ENCODE measurements around the gene FBXO38.

FBXO38 gene

GRCh38 chr5:148477429-148477828 is 93.7 kb downstream of the FBXO38 start:
- no peak for DNase-seq

- no peak for DNase-seq
These were observed 98.4 kb downstream of the FBXO38 start for GRCh38 chr5:148482196-148482595.

GRCh38 chr5:148482697-148483462 is 99.1 kb downstream of the FBXO38 start:
- peak; percentile 30 for DNase-seq

GRCh38 chr5:148483750-148484149 is 100.0 kb downstream of the FBXO38 start:
- no peak for DNase-seq

GRCh38 chr5:148484651-148485050 is 100.9 kb downstream of the FBXO38 start:
- DNase-seq = no peak

- DNase-seq = no peak
These were observed 102.7 kb downstream of the FBXO38 start for GRCh38 chr5:148486456-148486855.

- no peak for DNase-seq
These were observed 105.0 kb downstream of the FBXO38 start for GRCh38 chr5:148488757-148489156.

GRCh38 chr5:148491015-148491792 is 107.4 kb downstream of the FBXO38 start:
- no peak for DNase-seq

- DNase-seq = no peak
These were observed 108.0 kb downstream of the FBXO38 start for GRCh38 chr5:148491793-148492184.

- DNase-seq = no peak
These were observed 108.6 kb downstream of the FBXO38 start for GRCh38 chr5:148492351-148492750.
